Stimulated activated memory B cell treated with anti-CD40 and anti-IgM and Interleukin-4, amounts not matched to agents 10 μg/mL and 1 μg/mL and 100 μg/mL, for 72 hours (primary cell): ENCODE results near the gene LARP6.
"Not testable (repeated sequence)": the region's sequence is repeated elsewhere in the genome, so short reads cannot be mapped to it uniquely, and the experiment has no call there.

ENCODE experiments used
- ATAC-seq: fragments of 150-1000 bp; cut with Tn5 transposase; 2 replicates; pipeline ENCODE4 v1.10.0; 2021
- H3K27ac Mint-ChIP-seq: one replicate; pipeline ENCODE4 v1.8.0; 2022; ENCODE audit warnings: mild to moderate bottlenecking, mixed read lengths
- H3K27me3 Mint-ChIP-seq: one replicate; pipeline ENCODE4 v1.8.0; 2022; ENCODE audit warnings: mixed read lengths
- H3K36me3 Mint-ChIP-seq: one replicate; pipeline ENCODE4 v1.8.0; 2022; ENCODE audit warnings: mixed read lengths
- H3K4me1 Mint-ChIP-seq: one replicate; pipeline ENCODE4 v1.8.0; 2022; ENCODE audit warnings: mixed read lengths
- H3K4me3 Mint-ChIP-seq: one replicate; pipeline ENCODE4 v1.8.0; 2022; ENCODE audit warnings: mild to moderate bottlenecking, moderate library complexity, mixed read lengths
- H3K9me3 Mint-ChIP-seq: one replicate; pipeline ENCODE4 v1.8.0; 2022; ENCODE audit warnings: mixed read lengths

The LARP6 gene

GRCh38 chr15:70867911-70868467, 14.0 kb upstream of the LARP6 start:
- no peak for ATAC-seq
- no peaks in the 10 kb centered on the region for H3K4me1 Mint-ChIP-seq
- H3K36me3 Mint-ChIP-seq, result no peaks in the 10 kb centered on the region
- H3K9me3 Mint-ChIP-seq, result no peaks in the 10 kb centered on the region
- no peak overlapping the region for H3K4me3 Mint-ChIP-seq
- H3K27ac Mint-ChIP-seq, result no peak overlapping the region
- H3K27me3 Mint-ChIP-seq, result peaks cover 19% of the 10 kb centered on the region

GRCh38 chr15:70866982-70867641, 13.2 kb upstream of the LARP6 start:
- no peaks in the 10 kb centered on the region for H3K36me3 Mint-ChIP-seq
- no peak for ATAC-seq
- no peaks in the 10 kb centered on the region for H3K4me1 Mint-ChIP-seq
- no peak overlapping the region for H3K4me3 Mint-ChIP-seq
- no peak overlapping the region for H3K27ac Mint-ChIP-seq
- no peaks in the 10 kb centered on the region for H3K9me3 Mint-ChIP-seq
- H3K27me3 Mint-ChIP-seq, result peaks cover 13% of the 10 kb centered on the region

- Mint-ChIP-seq H3K4me1 (no peaks in the 10 kb centered on the region), H3K27me3 (peaks cover 18% of the 10 kb centered on the region), H3K9me3 (no peaks in the 10 kb centered on the region), H3K27ac (no peak overlapping the region), H3K4me3 (no peak overlapping the region), H3K36me3 (no peaks in the 10 kb centered on the region)
- ATAC-seq, result peak; percentile 31
Observed at GRCh38 chr15:70863450-70864218, 9.7 kb upstream of the LARP6 start.

- H3K27ac Mint-ChIP-seq, result no peak overlapping the region
- H3K4me3 Mint-ChIP-seq, result no peak overlapping the region
- no peak for ATAC-seq
- H3K27me3 Mint-ChIP-seq, result peaks cover 33% of the 10 kb centered on the region
- no peaks in the 10 kb centered on the region for H3K4me1 Mint-ChIP-seq
- H3K36me3 Mint-ChIP-seq, result no peaks in the 10 kb centered on the region
- H3K9me3 Mint-ChIP-seq, result no peaks in the 10 kb centered on the region
Observed at GRCh38 chr15:70859998-70860397, 6.0 kb upstream of the LARP6 start.

GRCh38 chr15:70859322-70859908, 5.5 kb upstream of the LARP6 start:
- H3K4me1 Mint-ChIP-seq, result peaks cover 3% of the 10 kb centered on the region
- H3K9me3 Mint-ChIP-seq, result no peaks in the 10 kb centered on the region
- peaks cover 38% of the 10 kb centered on the region for H3K27me3 Mint-ChIP-seq

GRCh38 chr15:70858614-70859321, 4.8 kb upstream of the LARP6 start:
- not testable (repeated sequence) for H3K27ac Mint-ChIP-seq, H3K4me1 Mint-ChIP-seq, H3K36me3 Mint-ChIP-seq, H3K4me3 Mint-ChIP-seq, ATAC-seq, H3K9me3 Mint-ChIP-seq
- H3K27me3 Mint-ChIP-seq, result peaks cover 42% of the 10 kb centered on the region

More at GRCh38 chr15:70859322-70859908, 5.5 kb upstream of the LARP6 start:
- no peaks in the 10 kb centered on the region for H3K36me3 Mint-ChIP-seq
- H3K4me3 Mint-ChIP-seq, result no peak overlapping the region
- no peak overlapping the region for H3K27ac Mint-ChIP-seq
- ATAC-seq, result no peak

GRCh38 chr15:70857562-70858285, 3.8 kb upstream of the LARP6 start:
- H3K27me3 Mint-ChIP-seq, result peaks cover 48% of the 10 kb centered on the region
- ATAC-seq, result no peak
- no peaks in the 10 kb centered on the region for H3K9me3 Mint-ChIP-seq
- H3K27ac Mint-ChIP-seq, result no peak overlapping the region
- peaks cover 5% of the 10 kb centered on the region for H3K4me1 Mint-ChIP-seq
- no peak overlapping the region for H3K4me3 Mint-ChIP-seq
- no peaks in the 10 kb centered on the region for H3K36me3 Mint-ChIP-seq

GRCh38 chr15:70856884-70857561, 3.1 kb upstream of the LARP6 start:
- peaks cover 55% of the 10 kb centered on the region for H3K27me3 Mint-ChIP-seq
- H3K4me1 Mint-ChIP-seq, result peaks cover 5% of the 10 kb centered on the region
- H3K4me3 Mint-ChIP-seq, result no peak overlapping the region
- no peak overlapping the region for H3K27ac Mint-ChIP-seq
- H3K36me3 Mint-ChIP-seq, result no peaks in the 10 kb centered on the region
- H3K9me3 Mint-ChIP-seq, result no peaks in the 10 kb centered on the region
- ATAC-seq, result no peak

GRCh38 chr15:70856177-70856883, 2.4 kb upstream of the LARP6 start:
- Mint-ChIP-seq H3K4me3 (no peak overlapping the region), H3K9me3 (no peaks in the 10 kb centered on the region), H3K4me1 (peaks cover 5% of the 10 kb centered on the region), H3K27ac (no peak overlapping the region), H3K27me3 (peaks cover 61% of the 10 kb centered on the region), H3K36me3 (no peaks in the 10 kb centered on the region)
- no peak for ATAC-seq

- ATAC-seq, result no peak
- H3K27ac Mint-ChIP-seq, result no peak overlapping the region
- H3K4me3 Mint-ChIP-seq, result no peak overlapping the region
- H3K4me1 Mint-ChIP-seq, result peaks cover 5% of the 10 kb centered on the region
- no peaks in the 10 kb centered on the region for H3K36me3 Mint-ChIP-seq
- no peaks in the 10 kb centered on the region for H3K9me3 Mint-ChIP-seq
- H3K27me3 Mint-ChIP-seq, result peaks cover 67% of the 10 kb centered on the region
Observed at GRCh38 chr15:70855764-70856163, 1.8 kb upstream of the LARP6 start.

GRCh38 chr15:70854666-70854976, 664 bp upstream of the LARP6 start:
- peak overlapping the region; percentile 50 for H3K27ac Mint-ChIP-seq
- peaks cover 70% of the 10 kb centered on the region for H3K27me3 Mint-ChIP-seq
- no peaks in the 10 kb centered on the region for H3K36me3 Mint-ChIP-seq
- ATAC-seq, result no peak
- H3K9me3 Mint-ChIP-seq, result no peaks in the 10 kb centered on the region
- peaks cover 5% of the 10 kb centered on the region for H3K4me1 Mint-ChIP-seq
- peak overlapping the region; percentile 78 for H3K4me3 Mint-ChIP-seq

- no peak overlapping the region for H3K27ac Mint-ChIP-seq
- H3K9me3 Mint-ChIP-seq, result no peaks in the 10 kb centered on the region
- peak overlapping the region; percentile 49 for H3K4me3 Mint-ChIP-seq
- H3K4me1 Mint-ChIP-seq, result peaks cover 5% of the 10 kb centered on the region
- no peaks in the 10 kb centered on the region for H3K36me3 Mint-ChIP-seq
- H3K27me3 Mint-ChIP-seq, result peaks cover 68% of the 10 kb centered on the region
- ATAC-seq, result peak; percentile 38
Observed at GRCh38 chr15:70853318-70853972, 512 bp downstream of the LARP6 start.

GRCh38 chr15:70852501-70853317, 1.2 kb downstream of the LARP6 start:
- H3K9me3 Mint-ChIP-seq, result no peaks in the 10 kb centered on the region

More at GRCh38 chr15:70852501-70853317, 1.2 kb downstream of the LARP6 start:
- Mint-ChIP-seq H3K27ac (no peak overlapping the region), H3K27me3 (peaks cover 72% of the 10 kb centered on the region), H3K36me3 (no peaks in the 10 kb centered on the region), H3K4me3 (peak overlapping the region; percentile 49), H3K4me1 (peaks cover 5% of the 10 kb centered on the region)
- no peak for ATAC-seq
